Immature natural killer cell (primary cell): ENCODE results near the gene CFAP298. TPM values are rescaled to one million over a fixed set of nuclear protein-coding genes. Genes with fewer than 3 reads are reported as not detected.

Source experiments
- DNase-seq, 3 donors: peaks; one replicate each; pipeline ENCODE4 v3.0.0; 2022; ENCODE audit warnings: mixed read lengths in 1 of 3
- H3K27ac Mint-ChIP-seq, 6 donors: one replicate each; pipeline ENCODE4 v1.8.0; 2020; ENCODE audit warnings: mixed read lengths in 6 of 6, mild to moderate bottlenecking in 5 of 6, inconsistent platforms in 4 of 6, moderate library complexity in 3 of 6
- H3K27me3 Mint-ChIP-seq, 3 donors: one replicate each; pipeline ENCODE4 v1.8.0; 2020 to 2021; ENCODE audit warnings: low read depth in 3 of 3, mild to moderate bottlenecking in 3 of 3, mixed read lengths in 3 of 3, moderate library complexity in 3 of 3, inconsistent platforms in 1 of 3
- H3K36me3 Mint-ChIP-seq, 3 donors: one replicate each; pipeline ENCODE4 v1.8.0; 2020; ENCODE audit warnings: mixed read lengths in 3 of 3, inconsistent platforms in 2 of 3, mild to moderate bottlenecking in 2 of 3
- H3K4me1 Mint-ChIP-seq, 2 donors: one replicate each; pipeline ENCODE4 v1.8.0; 2020; ENCODE audit warnings: inconsistent platforms in 2 of 2, mild to moderate bottlenecking in 2 of 2, mixed read lengths in 2 of 2, moderate library complexity in 1 of 2
- H3K4me3 Mint-ChIP-seq, 5 donors: one replicate each; pipeline ENCODE4 v1.8.0; 2020; ENCODE audit warnings: mild to moderate bottlenecking in 5 of 5, mixed read lengths in 5 of 5, inconsistent platforms in 3 of 5, moderate library complexity in 3 of 5
- H3K9me3 Mint-ChIP-seq, 6 donors: one replicate each; pipeline ENCODE4 v1.8.0; 2020; ENCODE audit warnings: mild to moderate bottlenecking in 6 of 6, mixed read lengths in 6 of 6, inconsistent platforms in 4 of 6, moderate library complexity in 3 of 6
- polyA plus RNA-seq, 3 donors: library from polyadenylated mRNA; unstranded; fragments of 300-500 nt; fragmentation: Illumina TruSeq; gene quantifications; one replicate each; pipeline ENCODE4 v1.2.3, GENCODE V29; 2021

Gene CFAP298
- polyA plus RNA-seq, 3 donors from 2014 or later, result 40.2 to 56.2 (median 46.8) TPM

DNA sequence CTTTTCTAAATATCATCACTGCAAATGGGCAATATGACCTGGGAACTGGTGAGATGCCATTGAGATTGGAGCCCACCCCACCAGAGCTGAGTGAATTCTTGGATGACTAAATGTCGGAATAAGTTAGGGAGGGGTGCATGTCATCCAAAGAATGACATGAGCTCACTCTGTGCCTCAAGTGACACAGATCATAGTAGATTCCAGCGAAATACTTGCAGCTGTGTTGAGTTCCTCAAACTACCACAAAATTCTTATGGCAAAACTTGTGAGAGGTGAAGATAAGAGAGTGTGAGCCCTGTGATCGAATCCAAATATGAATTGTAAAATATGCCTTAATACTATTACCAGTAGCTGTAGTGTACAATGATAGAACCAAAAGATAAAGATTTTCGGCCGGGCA lies 24.5 kb downstream of the CFAP298 start:
- no peak for DNase-seq
- Mint-ChIP-seq H3K9me3 (no peaks in the 10 kb centered on the region), H3K27ac (no peak overlapping the region), H3K4me1 (no peaks in the 10 kb centered on the region), H3K4me3 (no peak overlapping the region), H3K27me3 (peaks cover 0 to 8% (median 2%) of the 10 kb centered on the region in 3 donors), H3K36me3 (peaks cover 0 to 3% (median 0%) of the 10 kb centered on the region in 3 donors)

DNA sequence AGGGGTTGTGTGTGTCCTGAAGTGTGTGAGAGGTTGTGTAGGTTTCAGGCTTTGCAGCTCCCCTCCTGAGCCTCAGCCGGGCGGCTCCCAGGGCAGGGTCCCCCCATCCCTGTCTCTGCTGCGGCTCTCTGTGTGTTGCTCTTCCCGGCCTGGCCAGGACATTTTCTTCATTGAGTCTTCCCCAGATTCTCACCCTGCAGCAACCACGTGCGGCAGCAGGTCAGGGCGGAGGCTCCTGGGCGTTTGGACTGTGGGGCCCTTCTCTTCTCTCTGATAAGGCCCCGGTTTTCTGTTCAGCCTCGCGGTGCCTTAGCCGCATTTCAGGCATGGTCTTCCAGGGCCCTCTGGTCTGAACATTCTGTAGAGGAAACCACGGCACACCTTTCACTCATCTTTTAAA lies 25.1 kb downstream of the CFAP298 start:
- Mint-ChIP-seq H3K4me3 (no peak overlapping the region), H3K36me3 (peaks cover 0 to 3% (median 0%) of the 10 kb centered on the region in 3 donors), H3K27ac (no peak overlapping the region), H3K27me3 (peaks cover 0 to 8% (median 2%) of the 10 kb centered on the region in 3 donors), H3K9me3 (no peaks in the 10 kb centered on the region), H3K4me1 (no peaks in the 10 kb centered on the region)
- DNase-seq, result no peak

DNA sequence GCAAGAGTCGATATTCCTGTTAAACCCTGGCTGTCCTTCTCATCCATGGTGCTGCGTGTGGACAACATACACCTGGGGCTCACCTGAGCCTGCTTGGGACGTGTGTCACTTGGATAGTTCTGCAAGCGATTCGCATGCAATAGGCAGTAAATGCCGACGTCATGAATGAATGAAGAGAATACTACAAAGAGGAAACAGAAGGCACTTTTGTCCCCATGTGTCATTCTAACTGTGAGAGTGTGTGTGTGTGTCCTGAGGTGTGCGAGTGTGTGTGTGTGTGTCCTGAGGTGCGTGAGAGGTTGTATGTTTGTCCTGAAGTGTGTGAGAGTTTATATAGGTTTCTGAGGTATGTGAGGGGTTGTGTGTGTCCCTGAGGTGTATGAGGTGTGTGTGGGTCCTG lies 26.2 kb downstream of the CFAP298 start:
- Mint-ChIP-seq H3K4me3 (no peak overlapping the region), H3K9me3 (no peaks in the 10 kb centered on the region), H3K27me3 (peaks cover 0 to 8% (median 1%) of the 10 kb centered on the region in 3 donors), H3K36me3 (peaks cover 0 to 3% (median 0%) of the 10 kb centered on the region in 3 donors), H3K4me1 (no peaks in the 10 kb centered on the region), H3K27ac (no peak overlapping the region)
- no peak for DNase-seq

DNA sequence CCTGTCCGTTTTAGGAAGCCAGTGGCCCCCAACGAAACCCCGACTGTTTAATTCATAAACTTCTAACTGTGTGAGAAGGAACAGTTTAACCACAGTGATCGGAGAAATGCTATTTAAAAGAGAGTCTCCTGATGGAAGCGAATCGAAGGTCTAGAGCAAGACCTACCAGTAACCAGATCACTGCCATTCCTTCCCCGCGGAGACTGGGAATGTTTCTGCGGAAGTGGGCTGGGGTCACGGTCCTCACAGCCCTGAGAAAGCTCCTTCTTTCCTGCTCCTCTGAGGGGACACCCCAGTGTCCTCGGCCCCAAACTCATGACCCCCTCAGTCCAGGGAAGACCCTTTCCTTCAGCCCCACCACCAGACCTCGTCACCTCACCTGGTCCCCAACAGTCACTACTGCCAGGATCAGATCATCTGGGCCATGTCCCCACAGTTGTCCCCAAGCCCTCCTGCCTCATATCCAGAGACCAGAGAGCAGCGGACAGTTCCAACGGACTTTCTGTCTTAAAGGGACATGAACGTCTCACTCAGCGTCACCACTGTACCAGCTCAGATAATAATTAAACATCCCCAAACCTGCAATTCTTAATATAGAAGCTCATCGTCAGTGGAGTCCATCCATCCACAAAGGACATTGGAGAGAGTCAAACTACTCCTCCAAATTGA lies 27.0 kb downstream of the CFAP298 start, which contains the start of gene TCP10L:
TCP10L (minus strand) TSS at position 482 of the 669 bp plus-strand sequence. CDS start 1,219 bp downstream, outside the sequence.
- peaks cover 0 to 8% (median 0%) of the 10 kb centered on the region in 3 donors for H3K27me3 Mint-ChIP-seq
- H3K4me1 Mint-ChIP-seq, result no peaks in the 10 kb centered on the region
- no peak within 1 kb of the TSS for H3K27ac Mint-ChIP-seq
- H3K9me3 Mint-ChIP-seq, result peaks cover 0 to 2% (median 0%) of the 10 kb centered on the region in 6 donors
- peaks cover 0 to 6% (median 0%) of the 10 kb centered on the region in 3 donors for H3K36me3 Mint-ChIP-seq
- H3K4me3 Mint-ChIP-seq, result no peak within 1 kb of the TSS
- DNase-seq, result no peak

DNA sequence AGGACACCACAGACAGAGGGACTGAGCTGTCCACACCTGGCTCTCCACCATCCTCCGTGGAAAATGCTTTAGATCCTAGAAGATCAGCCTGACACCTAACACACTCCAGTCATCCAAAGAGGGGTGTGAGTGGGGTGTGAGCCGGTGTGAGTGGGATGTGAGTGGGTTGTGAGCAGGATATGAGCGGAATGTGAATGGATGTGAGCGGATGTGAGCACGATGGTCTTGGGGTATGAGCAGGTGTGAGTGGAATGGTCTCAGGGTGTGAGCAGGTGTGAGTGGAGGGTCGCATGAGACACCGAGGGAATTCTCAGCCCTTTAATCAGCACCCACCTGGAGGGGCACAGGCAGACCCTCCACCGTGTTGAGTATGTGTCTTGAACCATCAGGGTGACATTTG lies 27.7 kb downstream of the CFAP298 start:
- Mint-ChIP-seq H3K36me3 (peaks cover 0 to 6% (median 0%) of the 10 kb centered on the region in 3 donors), H3K9me3 (peaks cover 0 to 2% (median 0%) of the 10 kb centered on the region in 6 donors), H3K27me3 (peaks cover 0 to 6% (median 0%) of the 10 kb centered on the region in 3 donors), H3K27ac (no peak overlapping the region), H3K4me3 (no peak overlapping the region), H3K4me1 (no peaks in the 10 kb centered on the region)
- no peak for DNase-seq

DNA sequence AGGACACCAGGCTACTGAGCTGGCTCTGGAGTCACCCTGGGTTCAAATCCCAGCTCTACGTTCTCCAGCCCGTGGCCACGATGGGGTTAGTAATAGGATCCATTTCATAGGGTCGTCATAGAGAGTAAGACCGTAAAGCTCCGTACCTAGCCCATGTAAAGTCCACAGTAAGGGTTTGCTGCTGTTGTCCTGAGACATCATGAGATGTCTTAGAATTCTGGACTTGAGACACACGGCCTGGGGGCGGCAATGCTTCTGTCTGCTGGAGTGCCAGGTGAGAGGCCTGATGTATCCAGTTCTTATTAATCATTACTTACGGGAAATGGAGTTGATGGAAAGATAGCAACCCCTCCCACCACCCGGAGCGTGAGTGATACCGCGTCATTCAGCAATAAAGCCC lies 30.4 kb downstream of the CFAP298 start:
- H3K27ac Mint-ChIP-seq, result no peak overlapping the region
- H3K27me3 Mint-ChIP-seq, result peaks cover 0 to 9% (median 0%) of the 10 kb centered on the region in 3 donors
- no peak for DNase-seq
- no peak overlapping the region for H3K4me3 Mint-ChIP-seq
- H3K36me3 Mint-ChIP-seq, result peaks cover 0 to 6% (median 5%) of the 10 kb centered on the region in 3 donors
- H3K4me1 Mint-ChIP-seq, result no peaks in the 10 kb centered on the region
- peaks cover 0 to 2% (median 0%) of the 10 kb centered on the region in 6 donors for H3K9me3 Mint-ChIP-seq

DNA sequence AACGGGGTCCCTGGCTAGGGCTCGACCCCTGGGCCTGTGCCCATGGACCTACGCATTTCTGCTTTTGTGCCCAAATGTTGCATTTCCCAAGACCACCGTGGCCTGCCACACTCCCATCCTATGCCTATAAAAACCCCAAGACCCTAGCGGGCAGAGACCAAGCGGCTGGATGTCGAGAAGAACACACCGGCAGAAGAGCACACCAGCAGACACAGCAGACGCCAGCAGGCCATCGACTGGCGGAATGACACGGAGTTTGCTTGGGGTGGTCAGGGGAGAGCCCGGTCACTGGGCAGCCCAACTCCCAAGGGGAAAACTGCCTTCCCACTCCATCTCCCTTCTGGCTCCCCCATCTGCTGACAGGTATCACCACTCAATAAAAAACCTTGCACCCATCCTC lies 31.2 kb downstream of the CFAP298 start:
- DNase-seq, result no peak
- H3K9me3 Mint-ChIP-seq, result peaks cover 0 to 2% (median 0%) of the 10 kb centered on the region in 6 donors
- H3K4me1 Mint-ChIP-seq, result no peaks in the 10 kb centered on the region
- H3K4me3 Mint-ChIP-seq, result no peak overlapping the region
- peaks cover 0 to 6% (median 5%) of the 10 kb centered on the region in 3 donors for H3K36me3 Mint-ChIP-seq
- H3K27me3 Mint-ChIP-seq, result peaks cover 0 to 9% (median 0%) of the 10 kb centered on the region in 3 donors
- no peak overlapping the region for H3K27ac Mint-ChIP-seq

DNA sequence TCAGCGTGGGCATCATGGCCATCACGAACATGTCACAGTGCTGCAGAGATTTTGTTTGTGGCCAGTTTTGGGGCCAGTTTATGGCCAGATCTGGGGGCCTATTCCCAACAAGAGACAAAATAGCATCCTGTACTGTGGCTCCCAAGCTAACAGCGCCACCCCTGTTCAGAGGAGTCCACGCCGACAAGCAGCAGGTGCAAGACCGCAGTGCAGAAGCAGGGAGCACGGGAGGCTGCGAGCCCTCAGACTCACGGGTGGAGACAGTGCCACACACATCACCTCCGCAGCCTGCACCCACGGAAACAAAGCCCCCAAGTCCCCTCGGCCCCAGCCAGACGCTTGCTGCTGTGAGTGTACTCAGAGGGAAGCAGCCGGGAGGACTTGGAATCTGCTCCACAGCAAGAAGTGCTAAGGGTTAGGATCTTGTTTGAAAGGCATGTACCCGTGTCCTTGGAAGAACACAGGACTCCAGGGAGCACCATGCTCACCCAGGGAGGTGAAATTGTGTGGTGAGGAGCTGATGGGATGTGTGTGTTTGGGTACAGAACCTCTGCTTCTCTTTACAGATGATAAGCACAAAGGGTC lies 34.0 kb downstream of the CFAP298 start:
- peaks cover 0 to 3% (median 0%) of the 10 kb centered on the region in 3 donors for H3K27me3 Mint-ChIP-seq
- H3K27ac Mint-ChIP-seq, result no peak overlapping the region
- peaks cover 0 to 5% (median 3%) of the 10 kb centered on the region in 3 donors for H3K36me3 Mint-ChIP-seq
- peaks cover 0 to 2% (median 0%) of the 10 kb centered on the region in 6 donors for H3K9me3 Mint-ChIP-seq
- peak in 1 of 3 donors; percentile 15 for DNase-seq
- H3K4me1 Mint-ChIP-seq, result no peaks in the 10 kb centered on the region
- H3K4me3 Mint-ChIP-seq, result no peak overlapping the region

DNA sequence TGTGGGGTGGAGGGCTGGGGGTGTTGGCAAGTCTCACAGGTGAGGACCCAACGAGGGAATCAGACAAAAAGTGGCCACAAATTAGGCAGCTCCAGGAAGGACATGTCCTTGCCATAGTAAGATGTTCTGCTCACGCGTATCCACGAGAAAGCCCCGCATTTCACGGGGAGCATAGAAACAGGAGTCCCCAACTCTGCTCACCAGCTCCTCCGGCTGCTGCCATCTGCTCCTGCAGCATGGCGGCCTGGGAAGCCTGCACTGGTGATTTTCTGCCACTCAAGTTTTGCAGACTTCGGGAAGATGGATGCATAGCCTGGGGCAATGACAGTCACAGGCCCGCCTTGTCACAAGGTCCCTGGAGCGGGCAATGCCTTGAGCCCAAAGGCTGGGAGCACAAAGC lies 36.2 kb downstream of the CFAP298 start:
- Mint-ChIP-seq H3K27ac (peak overlapping the region in 1 of 6 donors; percentile 13), H3K4me1 (peaks cover 0 to under 1% of the 10 kb centered on the region in 2 donors), H3K4me3 (no peak overlapping the region), H3K36me3 (peaks cover 0 to 5% (median 3%) of the 10 kb centered on the region in 3 donors), H3K27me3 (peaks cover 0 to 3% (median 0%) of the 10 kb centered on the region in 3 donors), H3K9me3 (peaks cover 0 to 2% (median 0%) of the 10 kb centered on the region in 6 donors)
- no peak for DNase-seq

DNA sequence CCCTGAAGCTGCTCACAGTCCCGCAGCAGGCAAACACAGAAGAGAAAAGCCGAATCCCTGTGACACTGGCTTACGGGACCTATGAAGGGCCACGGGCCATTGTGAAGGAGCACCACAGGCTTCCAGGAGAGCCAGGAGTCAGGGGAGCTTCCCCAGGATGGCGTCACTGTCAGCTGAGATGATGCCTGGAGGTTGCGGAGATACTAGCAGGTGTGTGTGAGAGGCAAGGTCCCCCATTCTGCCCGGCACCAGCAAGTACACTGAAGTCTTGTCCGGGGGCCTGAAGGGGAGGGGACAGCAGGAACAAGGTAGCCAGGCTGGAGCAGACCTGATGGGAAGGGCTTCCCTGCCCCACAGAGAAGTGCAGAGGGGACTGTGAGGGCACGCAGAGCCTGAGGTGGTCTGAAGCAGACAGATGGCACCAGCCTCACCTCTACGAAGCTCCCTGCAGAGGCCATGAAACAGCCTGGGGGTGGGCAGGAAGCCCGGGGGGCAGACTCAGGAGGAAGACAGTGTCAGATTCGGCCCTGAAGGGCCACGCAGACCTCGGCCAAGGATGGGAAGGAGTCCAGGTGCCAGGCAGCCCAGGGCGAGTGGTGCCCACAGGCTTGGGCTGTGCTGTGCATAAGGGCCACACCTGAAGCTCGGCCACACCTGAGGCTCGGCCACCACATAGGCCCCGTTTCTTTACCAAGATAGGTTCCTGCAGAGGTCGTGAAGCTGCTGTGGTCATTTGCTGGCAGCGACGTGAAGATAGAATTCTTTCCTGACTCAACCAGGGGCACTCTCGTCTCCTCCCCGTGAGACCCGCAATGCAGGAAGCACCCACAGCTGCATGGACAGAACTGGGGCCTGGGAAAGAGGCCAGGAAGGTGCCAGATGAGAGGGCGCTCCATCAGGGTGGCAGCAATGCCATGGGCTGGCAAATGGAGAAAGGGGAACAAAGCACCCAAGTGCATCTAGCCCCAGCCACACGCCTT lies 36.9 kb downstream of the CFAP298 start:
- Mint-ChIP-seq H3K27ac (no peak overlapping the region), H3K4me3 (no peak overlapping the region), H3K4me1 (peaks cover 3% of the 10 kb centered on the region in 2 donors), H3K36me3 (peaks cover 0 to 5% (median 0%) of the 10 kb centered on the region in 3 donors), H3K27me3 (peaks cover 0 to 3% (median 0%) of the 10 kb centered on the region in 3 donors), H3K9me3 (no peaks in the 10 kb centered on the region)
- no peak for DNase-seq

DNA sequence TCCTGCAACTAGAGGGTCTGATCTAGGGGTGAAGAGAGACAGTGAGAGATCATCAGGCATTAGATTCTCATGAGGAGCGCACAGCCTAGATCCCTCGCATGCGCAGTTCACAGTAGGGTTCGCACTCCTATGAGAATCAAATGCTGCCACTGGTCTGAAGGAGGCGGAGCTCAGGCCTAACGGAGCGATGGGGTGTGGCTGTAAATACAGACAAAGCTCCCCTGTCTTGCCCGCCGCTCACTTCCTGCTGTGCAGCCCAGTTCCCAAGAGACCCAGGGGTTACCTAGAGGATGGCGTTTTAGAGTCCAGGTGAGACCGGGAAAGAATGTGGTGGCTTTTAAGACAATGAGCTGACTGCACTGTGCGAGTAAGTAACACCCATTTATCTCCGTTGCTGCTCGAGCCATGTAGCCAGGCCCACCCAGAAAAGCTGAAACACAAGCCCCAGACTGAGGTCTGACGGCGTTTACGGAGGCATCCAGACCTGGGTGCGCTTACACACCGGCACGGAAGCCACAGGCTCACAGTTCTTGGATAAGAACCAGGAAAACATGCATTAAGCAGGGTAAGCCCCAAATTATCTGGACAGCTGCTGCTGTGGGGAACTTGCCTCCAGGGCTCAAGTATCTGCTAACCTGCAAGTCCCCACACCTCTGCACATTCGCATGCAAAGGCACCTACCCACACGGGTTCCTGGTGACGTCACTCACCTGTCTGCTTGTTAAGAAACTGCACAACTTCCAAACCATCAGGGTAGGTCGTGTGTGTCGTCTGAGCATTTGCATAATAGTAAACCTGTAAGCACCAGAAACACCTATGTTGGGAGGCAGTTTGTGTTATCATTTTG lies 39.4 kb downstream of the CFAP298 start:
- peaks cover 0 to 5% (median 0%) of the 10 kb centered on the region in 3 donors for H3K36me3 Mint-ChIP-seq
- no peak overlapping the region for H3K4me3 Mint-ChIP-seq
- H3K4me1 Mint-ChIP-seq, result peaks cover 20 to 25% of the 10 kb centered on the region in 2 donors
- H3K27ac Mint-ChIP-seq, result no peak overlapping the region
- peaks cover 0 to 3% (median 0%) of the 10 kb centered on the region in 3 donors for H3K27me3 Mint-ChIP-seq
- H3K9me3 Mint-ChIP-seq, result no peaks in the 10 kb centered on the region
- no peak for DNase-seq

DNA sequence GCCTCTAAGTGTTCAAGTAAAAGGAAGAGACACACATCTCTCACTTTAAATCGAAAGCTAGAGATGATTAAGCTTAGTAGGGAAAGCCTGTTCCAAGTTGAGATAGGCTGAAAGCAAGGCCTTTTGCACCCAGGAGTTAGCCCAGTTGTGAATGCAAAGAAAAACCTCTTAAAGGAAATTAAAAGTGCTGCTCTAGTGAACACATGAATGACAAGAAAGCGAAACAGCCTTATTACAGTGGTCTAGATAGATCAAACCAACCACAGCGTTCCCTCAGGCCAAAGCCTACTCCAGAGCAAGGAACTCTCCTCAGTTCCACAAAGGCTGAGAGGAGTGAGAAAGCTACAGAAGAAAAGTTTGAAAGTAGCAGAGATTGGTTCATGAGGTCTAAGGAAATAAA lies 41.7 kb downstream of the CFAP298 start:
- H3K27ac Mint-ChIP-seq, result peak overlapping the region; percentile 87 to 98 (median 94)
- peak overlapping the region; percentile 89 to 99 (median 96) for H3K4me3 Mint-ChIP-seq
- H3K9me3 Mint-ChIP-seq, result no peaks in the 10 kb centered on the region
- H3K4me1 Mint-ChIP-seq, result peaks cover 23 to 25% of the 10 kb centered on the region in 2 donors
- no peak for DNase-seq
- H3K27me3 Mint-ChIP-seq, result peaks cover 0 to 3% (median 2%) of the 10 kb centered on the region in 3 donors
- peaks cover 13 to 15% (median 14%) of the 10 kb centered on the region in 3 donors for H3K36me3 Mint-ChIP-seq
